ENCODE results near the gene NME3. TPM values are rescaled to one million over a fixed set of nuclear protein-coding genes. Genes with fewer than 3 reads are reported as not detected.

Gene NME3
- total and polyA plus RNA-seq, 2 of the 4 experiments (the other 2 are of a cell fraction), result 12.7 to 41.2 TPM

DNA sequence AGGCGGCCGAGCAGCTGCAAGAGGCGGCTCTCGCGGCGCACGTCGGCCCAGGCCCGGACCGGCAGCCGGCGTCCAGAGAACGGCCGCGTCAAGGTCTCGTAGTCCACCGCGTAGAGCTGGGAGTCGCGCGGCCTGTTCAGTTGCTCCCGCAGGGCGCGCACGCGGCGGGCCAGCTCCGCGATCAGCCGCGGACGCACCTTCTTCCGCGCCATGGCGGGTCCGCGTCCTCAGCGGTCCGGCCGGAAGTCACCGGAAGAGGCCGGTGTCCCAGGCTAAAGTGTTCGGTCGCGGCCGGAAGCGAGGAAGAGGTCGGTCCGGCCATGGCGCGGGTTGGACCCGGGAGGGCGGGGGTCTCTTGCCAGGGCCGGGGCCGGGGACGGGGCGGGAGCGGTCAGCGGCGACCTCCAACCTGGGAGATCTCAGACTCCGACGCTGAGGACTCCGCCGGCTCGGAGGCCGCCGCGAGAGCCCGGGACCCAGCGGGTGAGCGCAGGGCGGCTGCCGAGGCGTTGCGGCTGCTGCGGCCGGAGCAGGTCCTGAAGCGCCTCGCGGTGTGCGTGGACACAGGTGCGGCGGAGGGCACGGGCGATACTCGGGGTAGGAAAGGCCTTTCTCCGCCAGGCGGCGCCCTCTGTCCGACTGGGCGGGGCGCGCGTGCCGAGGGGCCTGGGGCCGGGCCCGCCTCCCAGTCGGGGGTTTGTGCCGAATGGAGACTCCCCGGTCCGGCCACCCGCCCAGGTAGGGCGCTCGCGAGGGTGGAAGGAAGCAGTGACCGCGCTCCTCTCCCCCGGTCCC, 1.8 kb upstream of the NME3 start, which contains the start of gene MRPS34 (continued):
- TF ChIP-seq, protein P1, sequence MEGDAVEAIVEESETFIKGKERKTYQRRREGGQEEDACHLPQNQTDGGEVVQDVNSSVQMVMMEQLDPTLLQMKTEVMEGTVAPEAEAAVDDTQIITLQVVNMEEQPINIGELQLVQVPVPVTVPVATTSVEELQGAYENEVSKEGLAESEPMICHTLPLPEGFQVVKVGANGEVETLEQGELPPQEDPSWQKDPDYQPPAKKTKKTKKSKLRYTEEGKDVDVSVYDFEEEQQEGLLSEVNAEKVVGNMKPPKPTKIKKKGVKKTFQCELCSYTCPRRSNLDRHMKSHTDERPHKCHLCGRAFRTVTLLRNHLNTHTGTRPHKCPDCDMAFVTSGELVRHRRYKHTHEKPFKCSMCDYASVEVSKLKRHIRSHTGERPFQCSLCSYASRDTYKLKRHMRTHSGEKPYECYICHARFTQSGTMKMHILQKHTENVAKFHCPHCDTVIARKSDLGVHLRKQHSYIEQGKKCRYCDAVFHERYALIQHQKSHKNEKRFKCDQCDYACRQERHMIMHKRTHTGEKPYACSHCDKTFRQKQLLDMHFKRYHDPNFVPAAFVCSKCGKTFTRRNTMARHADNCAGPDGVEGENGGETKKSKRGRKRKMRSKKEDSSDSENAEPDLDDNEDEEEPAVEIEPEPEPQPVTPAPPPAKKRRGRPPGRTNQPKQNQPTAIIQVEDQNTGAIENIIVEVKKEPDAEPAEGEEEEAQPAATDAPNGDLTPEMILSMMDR (conservative IDR thresholded peaks at IDR 0.05; ENCODE audit: low read depth, low read length), result peak; percentile 67

DNA sequence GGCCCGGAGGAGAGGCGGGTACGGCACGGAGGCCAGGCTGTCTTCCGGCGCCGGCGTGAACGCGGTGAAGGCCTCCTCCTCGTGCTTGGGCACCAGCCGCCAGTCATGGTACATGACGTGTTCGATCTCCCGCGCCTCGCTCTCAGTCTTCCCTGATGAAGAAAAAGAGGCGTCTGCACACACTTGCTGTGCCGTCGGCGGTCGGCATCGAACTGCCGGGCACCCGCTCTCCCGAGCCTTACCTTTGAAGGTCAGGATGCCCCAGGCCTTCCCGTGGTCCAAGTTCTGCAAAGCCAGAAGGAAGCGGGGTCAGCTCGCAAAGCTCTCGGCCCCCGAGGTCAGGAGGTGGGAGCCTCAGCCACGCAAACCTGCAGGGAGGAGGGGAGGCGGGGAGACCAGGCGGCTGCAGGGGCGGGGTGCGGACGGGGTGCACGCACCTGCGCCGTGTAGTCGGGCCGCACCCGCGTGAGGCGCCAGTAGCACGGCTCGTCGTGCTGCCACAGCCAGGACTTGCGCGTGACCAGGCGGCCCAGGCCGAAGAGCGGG, 1.1 kb upstream of the NME3 start, which contains the start of gene EME2:
EME2 (plus strand) TSS at position 449 of the 546 bp plus-strand sequence. CDS start 418 bp downstream, outside the sequence.
- ChIA-PET POLR2A (ENCODE audit: unreplicated experiment) (no interaction called here), CTCF (interaction anchor here (0.8 to 0.9 kb wide), 2 partner anchors 10 to 67 kb away, joined by 3 read pairs; partner anchors contain the start of genes NUBP2 and SPSB3)
- H3K4me1 ChIP-seq (ENCODE audit: control insufficient read depth, insufficient read depth, low read length), result peaks cover 13% of the 10 kb centered on the region
- ATAC-seq (ENCODE audit: low read depth) (peak; percentile 2), DNase-seq (peak; percentile 33)
- H3K27ac ChIP-seq (ENCODE audit: insufficient read depth, low read length), result peak within 1 kb of the TSS; percentile 85
- H3K4me3 ChIP-seq (ENCODE audit: insufficient read depth, low read depth, low read length), result peak within 1 kb of the TSS; percentile 93
- peak within 1 kb of the TSS; percentile 63 for H3K14ac ChIP-seq (replicated peaks; ENCODE audit: low read depth, low read length)
- TF ChIP-seq MAZ (IDR thresholded peaks at IDR 0.05; ENCODE audit: borderline replicate concordance, low read depth, low read length), result no peak
- TF ChIP-seq, protein P2, sequence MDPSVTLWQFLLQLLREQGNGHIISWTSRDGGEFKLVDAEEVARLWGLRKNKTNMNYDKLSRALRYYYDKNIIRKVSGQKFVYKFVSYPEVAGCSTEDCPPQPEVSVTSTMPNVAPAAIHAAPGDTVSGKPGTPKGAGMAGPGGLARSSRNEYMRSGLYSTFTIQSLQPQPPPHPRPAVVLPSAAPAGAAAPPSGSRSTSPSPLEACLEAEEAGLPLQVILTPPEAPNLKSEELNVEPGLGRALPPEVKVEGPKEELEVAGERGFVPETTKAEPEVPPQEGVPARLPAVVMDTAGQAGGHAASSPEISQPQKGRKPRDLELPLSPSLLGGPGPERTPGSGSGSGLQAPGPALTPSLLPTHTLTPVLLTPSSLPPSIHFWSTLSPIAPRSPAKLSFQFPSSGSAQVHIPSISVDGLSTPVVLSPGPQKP (IDR thresholded peaks at IDR 0.05; ENCODE audit: borderline replicate concordance, low read depth, low read length), result no peak
- no peak; the same call in 1 of the 2 replicates for TF ChIP-seq POLR2A (IDR thresholded peaks at IDR 0.05; ENCODE audit: low read depth, low read length)
- no peak for TF ChIP-seq BHLHE40 (IDR thresholded peaks at IDR 0.05; ENCODE audit: low read depth, low read length)
- TF ChIP-seq MXI1 (IDR thresholded peaks at IDR 0.05; ENCODE audit: borderline replicate concordance, low read depth, low read length), result peak; percentile 62; the same call in 1 of the 2 replicates
- no peak within 1 kb of the TSS for H3K18ac ChIP-seq (ENCODE audit: low read depth, low read length)
- 0 out of 2 replicates have a peak, but pooled peaks cover 3% of the 10 kb centered on the region for H3K9me1 ChIP-seq (ENCODE audit: insufficient read depth, low read length)
- H3K36me3 ChIP-seq (ENCODE audit: control insufficient read depth, insufficient read depth, low read length), result peaks cover 32% of the 10 kb centered on the region
- H3K23ac ChIP-seq (ENCODE audit: low read depth, low read length), result peak within 1 kb of the TSS; percentile 69
- no peaks in the 10 kb centered on the region for H3K9me3 ChIP-seq (ENCODE audit: control insufficient read depth, insufficient read depth, low read length)
- peak within 1 kb of the TSS; percentile 93 for H2AK5ac ChIP-seq (ENCODE audit: low read depth, low read length)
- peak within 1 kb of the TSS; percentile 88 for H3K9ac ChIP-seq (ENCODE audit: low read depth, low read length)
- H2BK5ac ChIP-seq (ENCODE audit: low read depth, low read length, poor library complexity, severe bottlenecking), result peak within 1 kb of the TSS; percentile 78
- H3K79me1 ChIP-seq (ENCODE audit: low read depth in 1 of 2, low read length in 2 of 2), result peaks cover 12 to 50% of the 10 kb centered on the region in 2 experiments
- 1% methylated on average over 35 of the region's 53 CpGs; no CpG with 5 or more reads in 1 of the 2 experiments for WGBS, 2 experiments (ENCODE audit: extremely low coverage in 2 of 2, insufficient read length in 1 of 2)
- H4K5ac ChIP-seq (ENCODE audit: low read depth, low read length), result peak within 1 kb of the TSS; percentile 68
- H3K27me3 ChIP-seq (ENCODE audit: control insufficient read depth, insufficient read depth, low read length), result no peaks in the 10 kb centered on the region
- peak within 1 kb of the TSS; percentile 77 to 92 for H4K8ac ChIP-seq (ENCODE audit: low read depth in 2 of 2, low read length in 2 of 2)
- peak within 1 kb of the TSS; percentile 93 for H3K4me2 ChIP-seq (ENCODE audit: low read depth, low read length)
- peak within 1 kb of the TSS; percentile 94 for H2AFZ ChIP-seq (replicated peaks; ENCODE audit: low read length, poor library complexity)
- H2BK15ac ChIP-seq (ENCODE audit: low read depth, low read length), result no peak within 1 kb of the TSS
- peak within 1 kb of the TSS; percentile 100 for H2AK9ac ChIP-seq (replicated peaks; ENCODE audit: low read depth, low read length, poor library complexity)
- intact Hi-C loops (cut with micrococcal nuclease) (no loop called here), dilution Hi-C loops (cut with HindIII; ENCODE audit: low sequenced_read_pairs, unreplicated experiment) (no loop called here), in situ Hi-C loops (cut with MboI; ENCODE audit: low sequenced_read_pairs) (no loop called here)
- H2BK120ac ChIP-seq (ENCODE audit: low read depth, low read length), result no peak within 1 kb of the TSS
- peak within 1 kb of the TSS; percentile 51 for H3K56ac ChIP-seq (ENCODE audit: extremely low read depth, insufficient read depth, low read length)
- peaks cover 28% of the 10 kb centered on the region for H4K20me1 ChIP-seq (ENCODE audit: insufficient read depth, low read length)
- no peak within 1 kb of the TSS for H2BK20ac ChIP-seq (ENCODE audit: low read depth, low read length)
- BruUV-seq (replicated peaks), result no TSS peak
- peak within 1 kb of the TSS; percentile 84 for H4K91ac ChIP-seq (ENCODE audit: insufficient read depth, low read depth, low read length)
- peak within 1 kb of the TSS; percentile 85 for H3K4ac ChIP-seq (ENCODE audit: low read depth, low read length)
